Retinal pigment epithelial cell (primary cell): Measurements from ENCODE around the gene GRAMD1A.

Source experiments
- DNase-seq: peaks from one replicate; pipeline ENCODE4 v3.0.0-alpha.2; 2010; ENCODE audit warnings: low read depth
- H3K4me3 ChIP-seq: 2 replicates; pipeline ENCODE4 v1.5.1; 2011; ENCODE audit warnings: mild to moderate bottlenecking, low read length, control low read depth, moderate library complexity
- TF ChIP-seq, protein P1 (sequence below): conservative IDR thresholded peaks from 2 replicates; pipeline ENCODE4 v1.5.1; 2011; ENCODE audit warnings: low read depth, low read length, control low read depth, inconsistent platforms

The GRAMD1A gene

DNA sequence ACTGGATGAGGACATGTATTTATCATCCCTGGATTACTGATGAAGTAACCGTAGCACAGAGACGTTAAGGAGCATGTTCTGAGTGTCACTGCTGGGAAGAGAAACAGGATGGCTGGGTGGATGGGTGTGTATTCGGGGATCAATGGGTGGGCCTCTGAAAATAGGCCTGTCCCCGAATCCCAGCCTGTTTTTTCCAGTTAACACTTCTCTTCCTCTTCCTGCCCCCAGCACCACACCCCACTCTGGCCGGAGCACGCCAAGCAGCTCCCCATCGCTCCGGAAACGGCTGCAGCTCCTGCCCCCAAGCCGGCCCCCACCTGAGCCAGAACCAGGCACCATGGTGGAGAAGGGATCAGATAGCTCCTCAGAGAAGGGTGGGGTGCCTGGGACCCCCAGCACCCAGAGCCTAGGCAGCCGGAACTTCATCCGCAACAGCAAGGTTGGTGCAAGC is 8.8 kb downstream of the GRAMD1A start:
- no peak for DNase-seq
- TF ChIP-seq, protein P1, sequence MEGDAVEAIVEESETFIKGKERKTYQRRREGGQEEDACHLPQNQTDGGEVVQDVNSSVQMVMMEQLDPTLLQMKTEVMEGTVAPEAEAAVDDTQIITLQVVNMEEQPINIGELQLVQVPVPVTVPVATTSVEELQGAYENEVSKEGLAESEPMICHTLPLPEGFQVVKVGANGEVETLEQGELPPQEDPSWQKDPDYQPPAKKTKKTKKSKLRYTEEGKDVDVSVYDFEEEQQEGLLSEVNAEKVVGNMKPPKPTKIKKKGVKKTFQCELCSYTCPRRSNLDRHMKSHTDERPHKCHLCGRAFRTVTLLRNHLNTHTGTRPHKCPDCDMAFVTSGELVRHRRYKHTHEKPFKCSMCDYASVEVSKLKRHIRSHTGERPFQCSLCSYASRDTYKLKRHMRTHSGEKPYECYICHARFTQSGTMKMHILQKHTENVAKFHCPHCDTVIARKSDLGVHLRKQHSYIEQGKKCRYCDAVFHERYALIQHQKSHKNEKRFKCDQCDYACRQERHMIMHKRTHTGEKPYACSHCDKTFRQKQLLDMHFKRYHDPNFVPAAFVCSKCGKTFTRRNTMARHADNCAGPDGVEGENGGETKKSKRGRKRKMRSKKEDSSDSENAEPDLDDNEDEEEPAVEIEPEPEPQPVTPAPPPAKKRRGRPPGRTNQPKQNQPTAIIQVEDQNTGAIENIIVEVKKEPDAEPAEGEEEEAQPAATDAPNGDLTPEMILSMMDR, result no peak
- H3K4me3 ChIP-seq, result no peak overlapping the region

DNA sequence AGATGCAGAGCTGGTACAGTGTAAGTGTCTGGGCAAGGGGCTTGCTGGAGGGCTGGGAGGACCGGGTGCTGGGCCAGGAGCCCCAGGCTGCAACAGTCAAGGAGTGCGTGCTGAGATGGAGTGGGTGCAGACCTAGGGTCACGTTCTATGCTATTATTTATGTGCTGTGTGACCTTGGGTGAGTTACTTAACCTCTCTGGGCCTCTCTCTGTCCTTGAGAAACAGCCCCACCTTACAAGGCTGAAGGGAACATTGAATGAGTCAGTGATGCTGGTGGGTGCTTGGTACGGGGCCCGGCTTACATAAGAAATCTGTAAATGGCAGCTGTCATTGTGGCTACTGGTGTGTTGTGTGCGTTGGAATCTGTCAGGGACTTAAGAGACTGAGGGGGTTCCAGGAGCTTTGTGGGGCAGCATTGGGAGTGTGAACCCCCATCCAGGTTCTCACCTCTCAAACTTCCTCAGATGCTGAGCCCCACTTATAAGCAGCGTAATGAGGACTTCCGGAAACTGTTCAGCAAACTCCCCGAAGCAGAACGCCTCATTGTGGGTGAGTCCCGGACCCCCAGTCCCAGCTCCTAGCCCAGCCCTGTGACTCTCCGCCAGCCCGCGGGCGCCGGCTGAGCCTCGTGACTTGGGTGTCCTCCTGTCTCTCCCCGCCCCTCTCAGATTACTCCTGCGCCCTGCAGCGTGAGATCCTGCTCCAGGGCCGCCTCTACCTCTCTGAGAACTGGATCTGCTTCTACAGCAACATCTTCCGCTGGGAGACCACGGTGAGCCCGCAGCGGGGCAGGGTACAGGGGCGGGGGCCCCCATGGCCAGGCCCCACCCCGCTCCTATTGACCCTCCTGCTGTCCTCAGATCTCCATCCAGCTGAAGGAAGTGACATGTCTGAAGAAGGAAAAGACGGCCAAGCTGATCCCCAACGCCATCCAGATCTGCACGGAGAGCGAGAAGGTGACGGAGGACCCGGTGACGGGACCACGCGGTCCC is 9.6 kb downstream of the GRAMD1A start:
- H3K4me3 ChIP-seq, result no peak overlapping the region
- DNase-seq, result no peak
- TF ChIP-seq, protein P1, result no peak

DNA sequence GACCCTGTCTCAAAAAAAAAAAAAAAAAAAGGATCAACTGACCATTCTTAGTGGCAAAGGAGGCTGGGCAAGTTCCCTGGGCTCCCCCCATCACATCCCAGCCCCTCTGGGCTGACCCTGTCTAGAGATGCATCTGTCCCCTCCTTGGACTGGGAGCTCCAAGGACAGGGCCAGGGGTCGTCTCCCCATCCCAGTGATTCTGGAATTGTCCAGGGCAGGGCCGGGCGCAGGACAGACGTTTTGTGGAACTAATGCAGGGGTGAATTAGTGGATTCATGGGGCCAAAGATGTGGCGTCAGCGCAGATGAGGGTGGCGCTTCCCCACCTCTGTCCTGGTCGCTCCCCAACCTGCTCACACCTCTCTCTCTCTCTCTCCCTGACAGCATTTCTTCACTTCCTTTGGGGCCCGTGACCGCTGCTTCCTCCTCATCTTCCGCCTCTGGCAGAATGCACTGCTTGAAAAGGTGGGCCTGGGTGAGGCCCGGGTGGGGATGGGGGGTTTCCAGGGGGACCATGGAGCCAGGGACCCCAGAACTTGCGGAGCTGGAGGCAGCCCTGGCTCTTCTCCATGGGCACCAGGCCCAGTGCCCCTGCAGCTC is 11.1 kb downstream of the GRAMD1A start:
- no peak overlapping the region for H3K4me3 ChIP-seq
- TF ChIP-seq, protein P1, result no peak
- DNase-seq, result no peak

DNA sequence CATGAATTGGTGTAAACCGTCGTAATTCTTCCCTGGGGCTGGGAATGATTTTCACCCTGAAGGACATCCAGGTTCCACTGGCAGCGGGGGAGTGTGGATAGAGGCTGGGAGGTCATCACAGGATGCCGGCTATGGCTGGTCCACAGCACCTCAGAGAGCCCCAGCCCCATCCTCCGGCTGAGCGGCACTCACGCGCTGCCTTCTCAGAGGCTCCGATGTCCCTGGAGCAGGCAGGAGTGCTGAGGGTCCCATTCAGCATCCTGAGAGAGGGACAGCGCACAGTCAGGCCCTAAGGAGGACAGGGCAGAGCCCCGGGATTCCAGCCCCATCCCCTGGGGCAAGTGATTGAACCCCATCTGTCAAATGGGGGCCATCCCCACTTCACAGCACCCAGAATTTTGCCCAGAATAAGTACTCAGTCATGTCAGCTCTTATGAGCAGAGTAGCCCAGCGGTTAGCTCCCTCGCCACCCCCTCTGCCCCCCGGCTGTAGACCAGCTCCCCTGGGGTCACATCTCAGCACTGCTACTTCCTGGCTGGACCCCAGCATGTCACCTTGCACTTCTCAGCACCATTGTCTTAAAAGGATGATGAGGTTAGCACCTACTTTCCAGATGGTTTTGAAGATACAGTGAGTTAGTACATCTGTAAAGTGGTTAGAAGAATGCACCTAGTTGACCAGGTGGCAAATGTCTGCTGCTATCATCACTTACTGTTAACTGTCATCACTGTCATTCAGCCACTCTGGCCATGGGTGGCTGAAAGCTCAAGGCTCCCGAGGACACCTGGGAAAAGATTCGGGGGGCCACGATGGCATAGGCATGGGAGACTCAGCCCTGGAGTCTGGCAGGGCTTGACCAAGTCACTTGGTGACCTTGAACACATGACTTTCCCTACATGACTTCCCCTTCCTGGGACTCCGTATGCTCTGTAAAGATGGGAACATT is 11.9 kb downstream of the GRAMD1A start:
- TF ChIP-seq, protein P1, result no peak
- H3K4me3 ChIP-seq, result no peak overlapping the region
- no peak for DNase-seq

DNA sequence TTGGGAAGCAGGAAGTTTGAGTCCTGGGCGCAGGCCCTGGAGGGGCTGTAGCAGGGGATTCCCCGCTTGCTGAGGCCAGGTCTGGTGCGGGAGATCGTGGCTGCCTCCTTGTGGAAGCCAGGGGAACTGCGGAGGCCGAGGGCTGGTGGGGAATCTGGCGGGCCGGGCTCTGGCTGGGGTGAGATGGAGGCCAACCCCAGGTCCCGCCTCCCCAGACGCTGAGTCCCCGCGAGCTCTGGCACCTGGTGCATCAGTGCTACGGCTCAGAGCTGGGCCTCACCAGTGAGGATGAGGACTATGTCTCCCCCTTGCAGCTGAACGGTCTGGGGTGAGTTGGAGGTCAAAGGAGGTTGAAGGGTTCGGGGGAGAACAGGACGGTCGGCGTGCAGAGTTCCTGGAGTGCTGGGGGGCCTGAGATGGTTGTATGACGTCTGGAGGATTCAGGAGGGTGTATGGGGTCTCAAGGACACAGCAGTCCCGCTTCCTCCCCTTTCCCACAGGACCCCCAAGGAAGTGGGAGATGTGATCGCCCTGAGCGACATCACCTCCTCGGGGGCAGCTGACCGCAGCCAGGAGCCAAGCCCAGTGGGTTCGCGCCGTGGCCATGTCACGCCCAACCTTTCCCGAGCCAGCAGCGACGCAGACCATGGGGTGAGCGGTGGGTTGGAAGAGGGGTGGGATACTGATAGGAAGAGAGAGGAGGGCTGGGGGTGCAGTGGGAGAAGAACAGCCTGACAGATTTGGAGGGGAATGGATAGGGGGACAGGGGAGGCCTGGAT is 13.1 kb downstream of the GRAMD1A start:
- DNase-seq, result no peak
- TF ChIP-seq, protein P1, result peak; percentile 98
- H3K4me3 ChIP-seq, result no peak overlapping the region
